ENCODE data around the gene GRIK2. TPM values are rescaled to one million over a fixed set of nuclear protein-coding genes. Genes with fewer than 3 reads are reported as not detected.

GRIK2 gene
- total RNA-seq, 4 donors from 2014 or later = 1.6 to 8.9 (median 8.6) TPM; not detected in 1

- no peak overlapping the region for H3K4me3 ChIP-seq
- TF ChIP-seq CTCF (IDR thresholded peaks at IDR 0.05) = no peak
- TF ChIP-seq POLR2A (IDR thresholded peaks at IDR 0.05) = no peak
- no peak for DNase-seq
Observed at GRCh38 chr6:101662111-101662897, 268.8 kb downstream of the GRIK2 start.

GRCh38 chr6:101663100-101663499 lies 269.6 kb downstream of the GRIK2 start:
- Histone ChIP-seq H3K27me3 (no peaks in the 10 kb centered on the region), H3K4me3 (no peak overlapping the region), H3K4me1 (no peaks in the 10 kb centered on the region), H3K27ac (no peak overlapping the region), H3K36me3 (no peaks in the 10 kb centered on the region), H3K9me3 (no peaks in the 10 kb centered on the region)
- TF ChIP-seq POLR2A (IDR thresholded peaks at IDR 0.05) (no peak), CTCF (IDR thresholded peaks at IDR 0.05) (no peak)
- DNase-seq = no peak

More at GRCh38 chr6:101662111-101662897, 268.8 kb downstream of the GRIK2 start:
- no peaks in the 10 kb centered on the region for H3K9me3 ChIP-seq
- H3K36me3 ChIP-seq = no peaks in the 10 kb centered on the region
- H3K27ac ChIP-seq = no peak overlapping the region
- H3K27me3 ChIP-seq = no peaks in the 10 kb centered on the region
- H3K4me1 ChIP-seq = no peaks in the 10 kb centered on the region

- H3K4me1 ChIP-seq = no peaks in the 10 kb centered on the region
- H3K27me3 ChIP-seq = no peaks in the 10 kb centered on the region
- H3K36me3 ChIP-seq = no peaks in the 10 kb centered on the region
- DNase-seq = no peak
- TF ChIP-seq CTCF (IDR thresholded peaks at IDR 0.05) = no peak
- no peak for TF ChIP-seq POLR2A (IDR thresholded peaks at IDR 0.05)
- no peak overlapping the region for H3K27ac ChIP-seq
- H3K9me3 ChIP-seq = no peaks in the 10 kb centered on the region
- no peak overlapping the region for H3K4me3 ChIP-seq
Observed at GRCh38 chr6:101666256-101666655, 272.7 kb downstream of the GRIK2 start.

- no peak for DNase-seq
- TF ChIP-seq CTCF (IDR thresholded peaks at IDR 0.05) = no peak
- no peak for TF ChIP-seq POLR2A (IDR thresholded peaks at IDR 0.05)
- Histone ChIP-seq H3K27me3 (no peaks in the 10 kb centered on the region), H3K4me3 (no peak overlapping the region), H3K36me3 (no peaks in the 10 kb centered on the region), H3K27ac (no peak overlapping the region), H3K4me1 (no peaks in the 10 kb centered on the region), H3K9me3 (no peaks in the 10 kb centered on the region)
Observed at GRCh38 chr6:101668496-101669030, 275.1 kb downstream of the GRIK2 start.

- no peak overlapping the region for H3K4me3 ChIP-seq
- H3K9me3 ChIP-seq = no peaks in the 10 kb centered on the region
- DNase-seq = no peak
- H3K4me1 ChIP-seq = no peaks in the 10 kb centered on the region
- no peaks in the 10 kb centered on the region for H3K36me3 ChIP-seq
- H3K27me3 ChIP-seq = no peaks in the 10 kb centered on the region
- no peak overlapping the region for H3K27ac ChIP-seq
- TF ChIP-seq CTCF (IDR thresholded peaks at IDR 0.05) = no peak
- no peak for TF ChIP-seq POLR2A (IDR thresholded peaks at IDR 0.05)
Observed at GRCh38 chr6:101676187-101676586, 282.7 kb downstream of the GRIK2 start.

Data from Peyer's patch (tissue), 4 donors.